HepG2 (cell line): ENCODE results near the gene ST6GALNAC6.

Experiments
- CEBPB ChIP-seq: IDR thresholded peaks from 2 replicates; pipeline ENCODE4 v1.6.1; 2011; ENCODE audit warnings: low read depth, low read length, improper control_type of control experiment, borderline replicate concordance
- CEBPG ChIP-seq: IDR thresholded peaks from 2 replicates; pipeline ENCODE4 v1.6.1; 2016
- HDAC6 ChIP-seq: fragments of 200-600 bp; sonication (generic); IDR thresholded peaks from 2 replicates; pipeline ENCODE4 v1.7.0; 2017; ENCODE audit warnings: mild to moderate bottlenecking, antibody characterized with exemption, low read length, low read depth
- JUNB ChIP-seq: sonication (generic); formaldehyde crosslinking; IDR thresholded peaks from 2 replicates; pipeline ENCODE4 v1.8.0; 2022; ENCODE audit warnings: missing genetic modification reagents, mild to moderate bottlenecking, borderline replicate concordance
- NR2C2 ChIP-seq: sonication (generic); formaldehyde crosslinking; IDR thresholded peaks from 2 replicates; pipeline ENCODE4 v1.4.0; 2020; ENCODE audit warnings: missing genetic modification reagents, mild to moderate bottlenecking, moderate library complexity, borderline replicate concordance
- POLR2A ChIP-seq, 2 experiments: IDR thresholded peaks; 2 replicates each; pipeline ENCODE4 v1.6.1; 2011; ENCODE audit warnings: low read depth in 2 of 2, low read length in 2 of 2, mild to moderate bottlenecking in 1 of 2, moderate library complexity in 1 of 2; ENCODE audit not compliant: insufficient read depth in 1 of 2
- RAD51 ChIP-seq: fragments of 450-650 bp; IDR thresholded peaks from 2 replicates; pipeline ENCODE4 v1.6.1; 2016; ENCODE audit warnings: borderline replicate concordance
- RELA ChIP-seq: sonication (generic); formaldehyde crosslinking; IDR thresholded peaks from 2 replicates; pipeline ENCODE4 v1.4.0; 2020; ENCODE audit warnings: missing genetic modification reagents
- SMC3 ChIP-seq: IDR thresholded peaks from 2 replicates; pipeline ENCODE4 v1.6.1; 2011; ENCODE audit warnings: low read length, improper control_type of control experiment
- ZBTB7A ChIP-seq: sonication (generic); formaldehyde crosslinking; IDR thresholded peaks from 2 replicates; pipeline ENCODE4 v1.8.0; 2022; ENCODE audit warnings: mild to moderate bottlenecking, missing genetic modification reagents
- ZNF607 ChIP-seq: sonication (generic); formaldehyde crosslinking; IDR thresholded peaks from 2 replicates; pipeline ENCODE4 v1.5.1; 2020; ENCODE audit warnings: missing genetic modification reagents, mild to moderate bottlenecking, borderline replicate concordance
- TF ChIP-seq, protein P1 (sequence below): sonication (generic); formaldehyde crosslinking; IDR thresholded peaks from 2 replicates; pipeline ENCODE4 v1.5.0; 2020; ENCODE audit warnings: mild to moderate bottlenecking, missing genetic modification reagents, moderate library complexity
- TF ChIP-seq, protein P2 (sequence below): IDR thresholded peaks from 2 replicates; pipeline ENCODE4 v1.6.1; 2018; ENCODE audit warnings: missing genetic modification reagents, mild to moderate bottlenecking, missing compliant biosample characterization
- TF ChIP-seq, protein P3 (sequence below): fragments of 450-650 bp; IDR thresholded peaks from 2 replicates; pipeline ENCODE4 v1.6.1; 2017

DNA sequence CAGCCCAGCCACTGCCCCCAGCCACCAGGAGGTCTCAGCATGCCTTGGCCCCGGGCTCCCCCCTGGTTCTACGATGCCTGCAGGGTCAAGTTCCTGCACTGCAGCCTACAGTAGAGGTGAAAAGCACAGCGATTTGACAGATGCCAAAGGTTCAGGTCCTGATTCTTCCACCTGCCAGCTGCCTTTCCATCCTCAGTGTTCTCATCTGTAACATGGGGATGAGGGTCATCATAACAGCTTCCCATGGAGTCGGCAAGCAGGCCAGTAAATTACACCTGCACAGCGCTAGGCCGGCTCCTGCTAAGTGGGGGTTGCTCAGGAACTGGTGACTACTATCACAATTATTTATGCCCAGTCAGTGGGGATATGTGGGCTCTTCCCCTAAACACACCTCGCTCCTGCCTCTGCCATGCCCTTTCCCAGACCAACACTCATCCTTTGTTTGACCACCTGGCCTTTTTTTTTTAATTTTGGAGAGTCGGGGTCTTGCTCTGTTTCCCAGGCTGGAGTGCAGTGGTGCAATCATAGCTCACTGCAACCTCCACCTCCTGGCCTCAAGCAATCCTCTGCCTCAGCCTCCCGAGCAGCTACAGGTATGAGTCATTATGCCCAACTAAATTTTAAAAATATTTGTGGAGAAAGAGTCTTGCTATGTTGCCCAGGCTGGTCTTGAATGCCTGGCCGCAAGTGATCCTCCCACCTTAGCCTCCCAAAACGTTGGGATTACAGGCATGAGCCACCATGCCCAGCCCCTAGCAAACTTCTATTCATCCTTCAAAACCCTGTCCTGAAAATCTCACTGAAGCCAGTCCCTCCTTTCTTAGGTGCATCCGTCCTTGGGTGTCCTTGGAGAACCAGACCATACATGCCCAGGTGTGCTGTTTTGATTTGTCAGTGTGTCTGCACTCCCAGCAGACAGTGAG, 51.3 kb downstream of the ST6GALNAC6 start:
- TF ChIP-seq, protein P1, sequence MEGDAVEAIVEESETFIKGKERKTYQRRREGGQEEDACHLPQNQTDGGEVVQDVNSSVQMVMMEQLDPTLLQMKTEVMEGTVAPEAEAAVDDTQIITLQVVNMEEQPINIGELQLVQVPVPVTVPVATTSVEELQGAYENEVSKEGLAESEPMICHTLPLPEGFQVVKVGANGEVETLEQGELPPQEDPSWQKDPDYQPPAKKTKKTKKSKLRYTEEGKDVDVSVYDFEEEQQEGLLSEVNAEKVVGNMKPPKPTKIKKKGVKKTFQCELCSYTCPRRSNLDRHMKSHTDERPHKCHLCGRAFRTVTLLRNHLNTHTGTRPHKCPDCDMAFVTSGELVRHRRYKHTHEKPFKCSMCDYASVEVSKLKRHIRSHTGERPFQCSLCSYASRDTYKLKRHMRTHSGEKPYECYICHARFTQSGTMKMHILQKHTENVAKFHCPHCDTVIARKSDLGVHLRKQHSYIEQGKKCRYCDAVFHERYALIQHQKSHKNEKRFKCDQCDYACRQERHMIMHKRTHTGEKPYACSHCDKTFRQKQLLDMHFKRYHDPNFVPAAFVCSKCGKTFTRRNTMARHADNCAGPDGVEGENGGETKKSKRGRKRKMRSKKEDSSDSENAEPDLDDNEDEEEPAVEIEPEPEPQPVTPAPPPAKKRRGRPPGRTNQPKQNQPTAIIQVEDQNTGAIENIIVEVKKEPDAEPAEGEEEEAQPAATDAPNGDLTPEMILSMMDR (CRISPR knock-in tag), result no peak
- TF ChIP-seq POLR2A (IDR thresholded peaks at IDR 0.05; ENCODE audit: insufficient read depth in 1 of 2, low read depth in 2 of 2, low read length in 2 of 2) (no peak), ZBTB7A (CRISPR knock-in tag) (no peak), HDAC6 (no peak), RAD51 (no peak), CEBPB (no peak), CEBPG (no peak), RELA (no peak), JUNB (CRISPR knock-in tag) (no peak), NR2C2 (no peak), SMC3 (no peak), ZNF607 (no peak)
- TF ChIP-seq, protein P2, sequence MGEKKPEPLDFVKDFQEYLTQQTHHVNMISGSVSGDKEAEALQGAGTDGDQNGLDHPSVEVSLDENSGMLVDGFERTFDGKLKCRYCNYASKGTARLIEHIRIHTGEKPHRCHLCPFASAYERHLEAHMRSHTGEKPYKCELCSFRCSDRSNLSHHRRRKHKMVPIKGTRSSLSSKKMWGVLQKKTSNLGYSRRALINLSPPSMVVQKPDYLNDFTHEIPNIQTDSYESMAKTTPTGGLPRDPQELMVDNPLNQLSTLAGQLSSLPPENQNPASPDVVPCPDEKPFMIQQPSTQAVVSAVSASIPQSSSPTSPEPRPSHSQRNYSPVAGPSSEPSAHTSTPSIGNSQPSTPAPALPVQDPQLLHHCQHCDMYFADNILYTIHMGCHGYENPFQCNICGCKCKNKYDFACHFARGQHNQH, result no peak
- TF ChIP-seq, protein P3, sequence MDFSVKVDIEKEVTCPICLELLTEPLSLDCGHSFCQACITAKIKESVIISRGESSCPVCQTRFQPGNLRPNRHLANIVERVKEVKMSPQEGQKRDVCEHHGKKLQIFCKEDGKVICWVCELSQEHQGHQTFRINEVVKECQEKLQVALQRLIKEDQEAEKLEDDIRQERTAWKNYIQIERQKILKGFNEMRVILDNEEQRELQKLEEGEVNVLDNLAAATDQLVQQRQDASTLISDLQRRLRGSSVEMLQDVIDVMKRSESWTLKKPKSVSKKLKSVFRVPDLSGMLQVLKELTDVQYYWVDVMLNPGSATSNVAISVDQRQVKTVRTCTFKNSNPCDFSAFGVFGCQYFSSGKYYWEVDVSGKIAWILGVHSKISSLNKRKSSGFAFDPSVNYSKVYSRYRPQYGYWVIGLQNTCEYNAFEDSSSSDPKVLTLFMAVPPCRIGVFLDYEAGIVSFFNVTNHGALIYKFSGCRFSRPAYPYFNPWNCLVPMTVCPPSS, result no peak
